ENCODE measurements around the gene DIPK1A.
A peak's percentile ranks its signal among the peaks of the same experiment; 100 is the strongest.

Gene DIPK1A

GRCh38 chr1:92968138-92969032, 7.1 kb upstream of the DIPK1A start:
- TF ChIP-seq CTCF (IDR thresholded peaks at IDR 0.05; ENCODE audit: low read depth, low read length): peak; percentile 49
- no peak for DNase-seq (ENCODE audit: extremely low read depth, low read depth)

- no peak for TF ChIP-seq CTCF (IDR thresholded peaks at IDR 0.05; ENCODE audit: low read depth, low read length)
These were observed 3.7 kb upstream of the DIPK1A start for GRCh38 chr1:92964998-92965397.

GRCh38 chr1:92964316-92964715, 3.1 kb upstream of the DIPK1A start:
- TF ChIP-seq CTCF (IDR thresholded peaks at IDR 0.05; ENCODE audit: low read depth, low read length): no peak
- no peak for DNase-seq (ENCODE audit: extremely low read depth, low read depth)

More at GRCh38 chr1:92964998-92965397, 3.7 kb upstream of the DIPK1A start:
- DNase-seq (ENCODE audit: extremely low read depth, low read depth): no peak

GRCh38 chr1:92961896-92962752, 862 bp upstream of the DIPK1A start:
- peak; percentile 67 for DNase-seq (ENCODE audit: extremely low read depth, low read depth)
- TF ChIP-seq CTCF (IDR thresholded peaks at IDR 0.05; ENCODE audit: low read depth, low read length): no peak

- peak; percentile 80 for DNase-seq (ENCODE audit: extremely low read depth, low read depth)
- peak; percentile 86 for TF ChIP-seq CTCF (IDR thresholded peaks at IDR 0.05; ENCODE audit: low read depth, low read length)
These were observed 699 bp downstream of the DIPK1A start for GRCh38 chr1:92960395-92961130.

GRCh38 chr1:92958203-92958970, 2.9 kb downstream of the DIPK1A start:
- no peak for TF ChIP-seq CTCF (IDR thresholded peaks at IDR 0.05; ENCODE audit: low read depth, low read length)
- DNase-seq (ENCODE audit: extremely low read depth, low read depth): no peak

All from AG09319 (cell line).